PC-3 (cell line): ENCODE measurements around the gene UNC93A.
"Not testable (repeated sequence)": the region's sequence is repeated elsewhere in the genome, so short reads cannot be mapped to it uniquely, and the experiment has no call there.

ENCODE experiments used
- EZH2 ChIP-seq: fragments of 300-600 bp; sonication (generic); IDR thresholded peaks from one replicate; pipeline ENCODE4 v1.6.1; 2017; ENCODE audit warnings: antibody characterized with exemption, mild to moderate bottlenecking, low read length; ENCODE audit not compliant: unreplicated experiment
- EZH2phosphoT487 ChIP-seq: fragments of 300-600 bp; sonication (generic); IDR thresholded peaks from 2 replicates; pipeline ENCODE4 v1.6.1; 2018; ENCODE audit warnings: mild to moderate bottlenecking, antibody characterized with exemption, low read length, borderline replicate concordance
- TF ChIP-seq, protein P1 (sequence below): fragments of 300-600 bp; sonication (generic); conservative IDR thresholded peaks from 2 replicates; pipeline ENCODE4 v1.5.1; 2017; ENCODE audit warnings: antibody characterized with exemption, low read depth, mild to moderate bottlenecking, low read length

DNA sequence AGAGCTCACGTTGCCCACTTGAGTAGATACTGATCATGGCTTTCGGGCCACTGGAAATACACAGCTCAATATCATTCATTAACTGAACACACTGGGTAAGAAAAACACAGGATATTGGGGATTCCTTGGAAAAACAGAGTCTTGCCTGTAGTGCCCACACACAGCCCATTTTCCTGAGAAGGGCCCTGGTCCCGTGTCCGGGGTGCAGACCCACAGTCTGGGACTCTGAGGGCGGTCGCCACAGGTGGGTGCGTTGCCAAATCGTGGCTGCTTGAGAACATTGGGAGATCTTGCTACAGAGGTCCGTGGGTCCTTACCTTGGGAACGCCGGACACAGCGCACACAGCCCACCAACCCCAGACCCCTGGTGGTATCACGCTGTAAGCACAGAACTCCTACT lies 6.5 kb upstream of the UNC93A start:
- TF ChIP-seq, protein P1, sequence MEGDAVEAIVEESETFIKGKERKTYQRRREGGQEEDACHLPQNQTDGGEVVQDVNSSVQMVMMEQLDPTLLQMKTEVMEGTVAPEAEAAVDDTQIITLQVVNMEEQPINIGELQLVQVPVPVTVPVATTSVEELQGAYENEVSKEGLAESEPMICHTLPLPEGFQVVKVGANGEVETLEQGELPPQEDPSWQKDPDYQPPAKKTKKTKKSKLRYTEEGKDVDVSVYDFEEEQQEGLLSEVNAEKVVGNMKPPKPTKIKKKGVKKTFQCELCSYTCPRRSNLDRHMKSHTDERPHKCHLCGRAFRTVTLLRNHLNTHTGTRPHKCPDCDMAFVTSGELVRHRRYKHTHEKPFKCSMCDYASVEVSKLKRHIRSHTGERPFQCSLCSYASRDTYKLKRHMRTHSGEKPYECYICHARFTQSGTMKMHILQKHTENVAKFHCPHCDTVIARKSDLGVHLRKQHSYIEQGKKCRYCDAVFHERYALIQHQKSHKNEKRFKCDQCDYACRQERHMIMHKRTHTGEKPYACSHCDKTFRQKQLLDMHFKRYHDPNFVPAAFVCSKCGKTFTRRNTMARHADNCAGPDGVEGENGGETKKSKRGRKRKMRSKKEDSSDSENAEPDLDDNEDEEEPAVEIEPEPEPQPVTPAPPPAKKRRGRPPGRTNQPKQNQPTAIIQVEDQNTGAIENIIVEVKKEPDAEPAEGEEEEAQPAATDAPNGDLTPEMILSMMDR = not testable (repeated sequence)
- not testable (repeated sequence) for TF ChIP-seq EZH2phosphoT487, EZH2
